Measurements from ENCODE around the gene NOL9. TPM values are rescaled to one million over a fixed set of nuclear protein-coding genes. Genes with fewer than 3 reads are reported as not detected.

Gene NOL9
- total and polyA plus RNA-seq, 2 donors (not counting 3 experiments of a cell fraction or from before 2014, with no cell fraction given) = 14.1 to 42.9 TPM

GRCh38 chr1:6593810-6594209 is 39.5 kb upstream of the NOL9 start:
- dilution Hi-C loops (cut with MboI; ENCODE audit: extremely low pct_ligation_motif_present, low sequenced_read_pairs) (no loop called here), intact Hi-C loops (cut with micrococcal nuclease) (no loop called here)
- no peak overlapping the region for H3K27ac ChIP-seq (ENCODE audit: insufficient read depth, low read depth, low read length)
- no peak overlapping the region for H3K4me3 ChIP-seq (replicated peaks in 1 of 3; ENCODE audit: insufficient read depth in 1 of 3, low read depth in 1 of 3, low read length in 3 of 3)
- peaks cover 24% of the 10 kb centered on the region for H3K79me2 ChIP-seq (ENCODE audit: control insufficient read depth, insufficient read depth, low read length)
- no peaks in the 10 kb centered on the region for H3K9me3 ChIP-seq (replicated peaks; ENCODE audit: control insufficient read depth, insufficient read depth, low read length)
- BruUV-seq (replicated peaks) = no TSS peak
- no peaks in the 10 kb centered on the region for H4K20me1 ChIP-seq (replicated peaks; ENCODE audit: control insufficient read depth, extremely low read depth, insufficient read depth, low read length)
- FAIRE-seq = no peak
- CTCF ChIA-PET = no interaction called here
- no peaks in the 10 kb centered on the region for H3K4me1 ChIP-seq (ENCODE audit: control insufficient read depth, extremely low read depth, insufficient read depth, low read length)
- no peaks in the 10 kb centered on the region for H3K9me1 ChIP-seq (replicated peaks; ENCODE audit: control insufficient read depth, extremely low read depth, insufficient read depth, low read length)
- POLR2A ChIA-PET = no interaction called here
- no peaks in the 10 kb centered on the region for H3K27me3 ChIP-seq (ENCODE audit: control insufficient read depth in 2 of 2, insufficient read depth in 2 of 2, low read length in 2 of 2)
- TF ChIP-seq POLR2A (IDR thresholded peaks at IDR 0.05; ENCODE audit: low read depth, low read length) (no peak), MAX (IDR thresholded peaks at IDR 0.05; ENCODE audit: insufficient read depth, insufficient read length) (no peak), EZH2 (IDR thresholded peaks at IDR 0.05; ENCODE audit: borderline replicate concordance, low read depth, low read length, severe bottlenecking) (no peak)
- no peak overlapping the region for H3K4me2 ChIP-seq (ENCODE audit: insufficient read depth, low read length)
- no peak overlapping the region for H3K9ac ChIP-seq (replicated peaks; ENCODE audit: extremely low read depth, insufficient read depth, low read length)
- no peak overlapping the region for H2AFZ ChIP-seq (ENCODE audit: low read depth, low read length)
- H3K36me3 ChIP-seq (ENCODE audit: control insufficient read depth in 2 of 2, extremely low read depth in 1 of 2, insufficient read depth in 2 of 2, low read length in 2 of 2) = peaks cover 6 to 48% of the 10 kb centered on the region in 2 experiments
- DNase-seq (ENCODE audit: low read depth, low spot score) = no peak

- H3K27ac ChIP-seq (ENCODE audit: insufficient read depth, low read depth, low read length) = no peak overlapping the region
- no peaks in the 10 kb centered on the region for H4K20me1 ChIP-seq (replicated peaks; ENCODE audit: control insufficient read depth, extremely low read depth, insufficient read depth, low read length)
- no peak overlapping the region for H3K9ac ChIP-seq (replicated peaks; ENCODE audit: extremely low read depth, insufficient read depth, low read length)
- TF ChIP-seq POLR2AphosphoS5 (IDR thresholded peaks at IDR 0.05; ENCODE audit: insufficient read depth, low read depth, low read length) = no peak
- TF ChIP-seq POLR2A (IDR thresholded peaks at IDR 0.05; ENCODE audit: low read depth, low read length) = no peak
- no peak for TF ChIP-seq MAX (IDR thresholded peaks at IDR 0.05; ENCODE audit: insufficient read depth, insufficient read length)
- no peak for TF ChIP-seq MYC (IDR thresholded peaks at IDR 0.05; ENCODE audit: low read depth, low read length)
- TF ChIP-seq EZH2 (IDR thresholded peaks at IDR 0.05; ENCODE audit: borderline replicate concordance, low read depth, low read length, severe bottlenecking) = no peak
- no peak for TF ChIP-seq JUN (IDR thresholded peaks at IDR 0.05; ENCODE audit: borderline replicate concordance, insufficient read depth, insufficient read length, low read depth)
- TF ChIP-seq GATA2 (IDR thresholded peaks at IDR 0.05; ENCODE audit: insufficient read depth, insufficient read length, low read depth, low read length) = no peak
- TF ChIP-seq FOS (IDR thresholded peaks at IDR 0.05; ENCODE audit: borderline replicate concordance, insufficient read depth, low read length) = no peak
- TF ChIP-seq CTCF (IDR thresholded peaks at IDR 0.05; ENCODE audit: extremely low read depth in 1 of 2, insufficient read depth in 1 of 2, low read depth in 1 of 2, low read length in 2 of 2) = no peak
- POLR2A ChIA-PET = no interaction called here
- no peaks in the 10 kb centered on the region for H3K27me3 ChIP-seq (ENCODE audit: control insufficient read depth in 2 of 2, insufficient read depth in 2 of 2, low read length in 2 of 2)
- H3K4me1 ChIP-seq (ENCODE audit: control insufficient read depth, extremely low read depth, insufficient read depth, low read length) = no peaks in the 10 kb centered on the region
- H3K4me3 ChIP-seq (replicated peaks in 1 of 3; ENCODE audit: insufficient read depth in 1 of 3, low read depth in 1 of 3, low read length in 3 of 3) = no peak overlapping the region
- BruUV-seq (replicated peaks) = no TSS peak
- dilution Hi-C loops (cut with MboI; ENCODE audit: extremely low pct_ligation_motif_present, low sequenced_read_pairs) (no loop called here), intact Hi-C loops (cut with micrococcal nuclease) (no loop called here)
- CTCF ChIA-PET = no interaction called here
- DNase-seq (ENCODE audit: low read depth, low spot score) (no peak), FAIRE-seq (no peak)
- no peaks in the 10 kb centered on the region for H3K9me3 ChIP-seq (replicated peaks; ENCODE audit: control insufficient read depth, insufficient read depth, low read length)
- no peak overlapping the region for H2AFZ ChIP-seq (ENCODE audit: low read depth, low read length)
- H3K79me2 ChIP-seq (ENCODE audit: control insufficient read depth, insufficient read depth, low read length) = peaks cover 22% of the 10 kb centered on the region
- no peak overlapping the region for H3K4me2 ChIP-seq (ENCODE audit: insufficient read depth, low read length)
- peaks cover 6 to 51% of the 10 kb centered on the region in 2 experiments for H3K36me3 ChIP-seq (ENCODE audit: control insufficient read depth in 2 of 2, extremely low read depth in 1 of 2, insufficient read depth in 2 of 2, low read length in 2 of 2)
- no peaks in the 10 kb centered on the region for H3K9me1 ChIP-seq (replicated peaks; ENCODE audit: control insufficient read depth, extremely low read depth, insufficient read depth, low read length)
These were observed 38.7 kb upstream of the NOL9 start for GRCh38 chr1:6592865-6593593.

Data from endothelial cell of umbilical vein (primary cell).